Ecto neural progenitor cell (in vitro differentiated cells): Measurements from ENCODE around the gene NR1H4.
"Not testable (repeated sequence)": the region's sequence is repeated elsewhere in the genome, so short reads cannot be mapped to it uniquely, and the experiment has no call there.

Experiments used
- DNase-seq: peaks from one replicate; pipeline ENCODE4 v3.0.0-alpha.2; 2018; ENCODE audit warnings: low spot score

The NR1H4 gene

DNA sequence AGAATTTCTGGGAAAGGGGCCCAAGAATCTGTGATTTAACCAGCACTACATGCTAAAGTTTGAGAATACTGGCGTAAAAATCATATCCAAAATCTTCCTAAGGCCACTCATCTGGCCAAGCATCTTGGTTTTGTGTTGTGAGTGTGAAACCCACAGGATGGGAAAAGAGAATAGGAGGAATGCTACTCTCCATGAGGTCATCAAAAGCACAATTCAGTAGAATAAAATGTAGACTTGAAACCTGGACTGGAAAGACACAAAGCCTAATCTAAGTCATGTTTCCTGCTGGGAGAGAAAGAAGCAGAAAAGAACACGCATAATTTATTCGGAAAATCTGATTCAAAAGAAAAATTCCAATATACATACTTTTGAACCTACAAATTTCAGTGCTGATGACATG lies 42.3 kb downstream of the NR1H4 start:
- DNase-seq: no peak

DNA sequence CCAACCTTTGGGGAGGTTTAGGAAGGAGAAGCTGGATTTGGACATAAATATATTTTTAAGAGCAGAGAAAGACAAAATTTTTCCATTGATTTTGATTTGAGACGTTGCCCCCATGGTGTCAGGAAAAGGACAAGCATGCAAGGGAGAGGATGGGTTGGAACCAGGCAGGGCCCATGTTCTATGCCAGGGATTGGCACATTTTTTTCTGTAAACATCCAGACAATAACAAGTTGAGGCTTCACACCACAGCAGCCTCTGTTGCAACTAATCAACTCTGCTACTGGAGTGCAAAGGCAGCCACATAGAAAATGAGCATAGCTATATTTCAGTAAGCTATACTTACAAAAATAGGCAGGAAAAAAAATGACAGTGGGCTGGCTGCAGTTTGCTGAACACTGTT lies 44.7 kb downstream of the NR1H4 start:
- no peak for DNase-seq

DNA sequence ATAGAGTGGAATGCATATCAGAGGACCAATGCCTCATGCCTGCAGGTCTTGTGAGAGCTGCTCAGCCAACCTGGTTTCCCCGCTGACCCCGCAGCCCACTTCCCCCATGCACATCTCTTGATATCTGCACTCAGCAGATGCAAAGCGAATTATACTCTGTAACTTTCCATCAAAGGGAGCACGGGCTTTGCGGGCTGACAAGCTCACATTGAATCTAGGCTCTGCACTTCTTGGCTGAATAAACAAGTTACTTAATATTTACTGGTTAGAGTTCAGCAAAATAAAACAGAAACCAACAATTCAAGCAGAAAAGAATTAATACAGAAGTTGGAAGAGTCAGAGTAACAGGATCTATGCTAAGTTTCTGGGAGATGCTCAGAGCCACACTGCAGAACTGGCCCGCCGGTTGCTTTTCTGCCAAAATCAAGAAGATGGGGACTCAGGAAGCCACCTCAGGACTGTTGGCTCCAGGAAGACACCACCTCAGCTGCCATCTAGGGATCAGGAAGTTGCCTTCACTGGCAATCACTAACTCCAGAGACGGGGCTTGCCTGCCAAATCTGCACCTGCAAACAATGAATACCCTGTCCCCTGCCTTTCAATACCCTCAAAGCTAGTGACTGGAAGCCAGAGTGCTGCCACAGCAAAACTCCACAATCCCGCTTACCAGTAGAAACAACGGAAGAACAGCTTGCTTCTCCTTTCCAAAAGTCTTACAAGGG lies 46.5 kb downstream of the NR1H4 start:
- DNase-seq: no peak

DNA sequence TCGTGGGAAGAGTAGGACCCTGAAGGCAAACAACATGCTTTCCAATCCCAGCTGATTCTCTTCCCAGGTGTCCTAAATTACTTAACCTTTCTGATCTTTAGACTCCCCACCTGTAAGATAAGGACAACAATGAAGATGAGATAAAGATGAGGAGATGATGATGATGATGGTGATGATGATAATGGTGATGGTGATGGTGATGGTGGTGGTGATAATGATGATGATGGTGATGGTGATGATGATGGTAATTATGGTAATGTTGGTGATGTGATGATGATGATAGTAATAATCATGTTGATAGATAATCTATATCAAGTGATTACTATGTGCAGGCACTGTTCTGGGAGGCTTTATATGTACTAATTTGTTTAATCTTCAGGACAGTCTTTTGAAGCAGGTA lies 48.3 kb downstream of the NR1H4 start:
- DNase-seq: no peak

DNA sequence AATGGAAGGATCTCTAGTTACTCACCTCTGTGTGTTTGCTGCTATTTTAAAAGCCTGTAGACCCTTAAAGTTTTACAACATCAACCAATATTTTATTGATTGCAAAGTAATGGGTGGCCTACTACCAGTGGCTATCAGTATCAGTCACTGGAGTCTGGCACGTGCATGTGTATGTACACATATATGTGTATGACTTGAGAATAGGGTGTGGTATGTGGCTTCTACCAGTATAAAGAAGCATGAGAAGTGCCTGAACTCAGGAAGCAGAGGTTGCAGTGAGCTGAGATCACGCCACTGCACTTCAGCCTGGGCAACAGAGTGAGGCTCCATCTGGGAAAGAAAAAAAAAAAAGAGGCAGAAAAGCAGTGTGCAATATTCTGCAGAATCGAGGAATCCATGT lies 54.4 kb downstream of the NR1H4 start:
- DNase-seq: no peak

DNA sequence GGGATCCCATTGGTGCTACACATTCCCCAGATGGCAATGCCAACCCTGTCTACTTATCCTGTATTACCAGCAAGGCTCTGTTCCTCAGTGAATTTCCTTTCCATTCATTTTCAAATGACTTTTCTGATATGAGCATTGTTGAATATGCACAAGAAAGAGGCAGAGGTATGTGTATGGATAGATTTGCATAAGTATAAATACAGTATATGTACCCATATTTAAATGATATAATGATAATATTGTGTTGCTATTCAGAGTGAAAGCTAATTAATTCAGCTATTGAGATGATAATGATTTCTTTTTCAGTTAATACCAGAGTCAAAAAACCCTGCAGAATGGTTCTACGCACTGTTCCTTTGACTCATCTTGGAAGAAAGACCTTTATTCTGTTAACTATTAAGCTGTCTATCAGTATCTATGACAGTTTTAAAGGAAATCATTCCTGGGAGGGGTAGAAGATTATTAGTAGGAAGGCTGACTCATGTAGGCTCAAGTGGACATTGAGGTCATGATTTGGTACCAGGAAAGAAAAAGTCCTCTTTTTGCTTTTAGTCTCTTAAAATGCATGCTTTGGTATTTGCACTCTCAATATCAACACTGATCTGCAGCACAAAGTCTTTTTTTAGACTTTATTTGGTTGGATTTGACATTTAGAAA lies 54.9 kb downstream of the NR1H4 start:
- no peak for DNase-seq

DNA sequence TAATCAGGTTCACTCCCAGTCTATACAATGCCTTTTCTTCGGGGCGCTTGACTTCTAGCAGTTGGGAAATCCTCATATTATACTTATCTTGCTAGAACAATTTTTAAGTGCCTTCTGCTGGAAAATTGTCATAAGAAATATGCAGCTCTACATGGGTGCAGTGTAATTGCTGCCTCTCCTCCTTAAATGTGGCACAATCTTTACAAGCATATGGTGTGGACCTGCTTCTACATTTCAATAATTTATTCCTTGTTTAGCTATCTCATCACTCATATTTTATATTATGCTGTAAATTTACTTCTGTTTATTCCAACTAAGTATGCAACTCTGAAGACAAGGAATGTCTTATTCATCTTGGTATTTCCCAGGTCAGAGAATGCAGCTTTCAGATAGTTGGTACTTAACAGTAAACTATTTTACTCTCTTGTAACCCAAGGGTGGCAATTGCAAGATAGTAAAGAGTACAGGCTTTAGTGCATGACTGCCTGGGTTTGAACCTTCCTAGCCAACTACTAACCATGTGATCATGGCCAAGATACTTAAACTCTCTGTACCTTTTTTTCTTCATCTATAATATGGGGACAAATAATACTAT lies 56.2 kb downstream of the NR1H4 start:
- no peak for DNase-seq

DNA sequence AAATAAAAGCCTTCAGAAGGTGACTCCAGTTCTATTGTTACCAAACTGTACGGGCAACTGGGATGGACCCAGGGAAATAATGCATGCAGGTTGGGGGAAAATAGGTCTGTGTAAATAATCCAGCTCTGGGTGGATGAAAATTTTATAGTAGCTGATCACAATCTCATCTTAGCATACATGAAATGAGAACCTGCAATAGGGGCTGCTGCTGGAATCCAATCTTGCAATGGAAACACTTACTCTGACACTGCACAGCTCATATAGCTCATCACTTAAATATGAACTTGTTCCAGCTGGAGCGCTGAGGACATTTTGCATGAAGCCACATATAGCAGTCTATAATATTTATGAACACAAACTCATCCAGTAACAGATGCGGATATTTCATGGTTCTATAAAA lies 59.7 kb downstream of the NR1H4 start:
- no peak for DNase-seq

DNA sequence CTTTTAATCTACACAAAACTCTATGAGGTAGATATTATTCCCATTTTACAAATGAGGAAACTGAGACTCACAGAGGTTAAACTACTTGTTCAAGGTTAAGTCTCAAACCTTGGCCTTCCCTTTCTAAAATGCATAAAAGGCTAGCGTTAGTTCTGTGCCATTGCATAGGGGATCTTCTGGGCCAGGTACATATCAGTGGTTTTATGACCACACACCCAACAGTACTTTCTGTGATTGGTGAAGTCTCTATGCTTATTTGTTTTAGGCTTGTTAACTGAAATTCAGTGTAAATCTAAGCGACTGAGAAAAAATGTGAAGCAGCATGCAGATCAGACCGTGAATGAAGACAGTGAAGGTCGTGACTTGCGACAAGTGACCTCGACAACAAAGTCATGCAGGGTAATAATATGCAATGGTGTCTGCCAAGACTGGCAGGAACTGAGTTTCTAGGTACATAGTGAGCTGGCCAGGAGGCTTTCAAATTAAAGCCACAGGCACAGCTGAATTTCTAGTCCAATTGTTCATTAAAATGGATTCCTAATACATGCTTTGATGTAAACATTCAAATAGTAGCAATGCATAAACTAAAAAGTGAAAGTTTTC lies 61.1 kb downstream of the NR1H4 start:
- DNase-seq: no peak

DNA sequence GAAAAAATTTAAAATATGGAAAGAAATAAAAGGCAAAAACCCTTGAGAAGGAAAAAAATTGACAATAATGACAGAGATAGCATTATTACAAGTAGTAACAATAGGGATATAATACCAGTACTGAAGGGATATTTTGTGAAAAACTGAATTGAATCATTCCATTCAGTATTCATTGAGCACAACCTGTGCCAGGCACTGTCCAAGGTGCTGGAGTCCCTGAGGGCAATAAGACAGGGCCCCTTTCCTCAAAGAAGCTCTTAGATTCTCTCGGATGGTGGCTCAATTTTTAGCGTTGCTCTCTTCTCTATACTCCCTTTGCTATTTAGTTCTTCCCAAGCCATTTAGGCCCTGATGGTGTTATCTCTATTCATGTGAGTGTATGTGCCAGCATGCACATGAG lies 65.5 kb downstream of the NR1H4 start:
- peak; percentile 66 for DNase-seq

DNA sequence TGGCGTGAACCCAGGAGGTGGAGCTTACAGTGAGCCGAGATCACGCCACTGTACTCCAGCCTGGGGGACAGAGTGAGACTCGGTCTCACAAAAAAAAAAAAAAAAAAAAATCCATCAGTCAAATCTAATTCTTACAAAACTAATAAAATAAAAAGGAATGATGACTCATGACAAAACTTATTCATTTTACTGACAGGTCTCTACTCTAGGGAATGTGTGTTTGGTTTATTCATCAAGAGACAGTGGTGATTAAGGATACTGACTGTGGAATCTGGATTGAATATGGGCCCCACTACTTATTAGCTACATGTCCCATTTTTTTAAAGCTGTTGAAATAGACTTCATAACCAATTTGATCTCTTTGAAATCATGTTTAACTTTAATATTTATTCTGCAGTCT lies 70.5 kb downstream of the NR1H4 start:
- DNase-seq: no peak

DNA sequence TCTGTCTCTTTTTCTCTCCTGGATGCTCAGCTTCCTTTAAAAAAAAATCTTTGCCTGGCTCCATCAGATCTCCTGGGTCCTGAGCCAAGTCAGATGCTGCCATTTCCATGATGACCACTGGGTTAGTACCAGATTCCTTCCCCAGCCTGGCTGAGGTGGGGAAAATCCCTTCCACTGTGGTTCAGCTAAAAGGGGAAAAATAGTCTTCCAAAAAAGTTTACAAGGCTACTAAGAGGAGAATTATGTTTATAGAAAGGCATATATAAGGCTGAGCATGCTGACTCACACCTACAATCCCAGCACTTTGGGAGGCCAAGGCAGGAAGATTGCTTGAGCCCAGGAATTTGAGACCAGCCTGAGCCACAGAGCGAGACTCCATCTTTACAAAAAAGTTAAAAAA lies 71.4 kb downstream of the NR1H4 start:
- DNase-seq: no peak

DNA sequence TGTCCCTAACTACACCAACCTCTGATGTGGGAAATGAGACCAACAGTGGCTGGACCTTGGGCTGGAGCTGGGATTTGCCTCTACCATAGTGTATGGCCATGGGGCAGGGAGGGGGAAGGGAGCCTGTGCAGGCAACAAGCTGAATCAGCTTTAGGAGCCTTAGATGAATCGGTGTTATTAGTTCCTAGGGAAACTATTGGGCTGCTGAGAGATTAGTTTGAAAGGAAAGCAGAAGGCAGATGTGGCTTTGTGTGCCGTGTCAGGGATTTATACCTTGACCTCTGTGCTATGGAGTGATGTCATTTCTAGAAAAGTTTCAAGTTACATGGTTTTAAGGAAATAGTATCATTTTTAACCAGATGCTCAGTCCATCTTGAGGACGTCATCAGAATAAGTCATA lies 80.3 kb downstream of the NR1H4 start:
- no peak for DNase-seq

DNA sequence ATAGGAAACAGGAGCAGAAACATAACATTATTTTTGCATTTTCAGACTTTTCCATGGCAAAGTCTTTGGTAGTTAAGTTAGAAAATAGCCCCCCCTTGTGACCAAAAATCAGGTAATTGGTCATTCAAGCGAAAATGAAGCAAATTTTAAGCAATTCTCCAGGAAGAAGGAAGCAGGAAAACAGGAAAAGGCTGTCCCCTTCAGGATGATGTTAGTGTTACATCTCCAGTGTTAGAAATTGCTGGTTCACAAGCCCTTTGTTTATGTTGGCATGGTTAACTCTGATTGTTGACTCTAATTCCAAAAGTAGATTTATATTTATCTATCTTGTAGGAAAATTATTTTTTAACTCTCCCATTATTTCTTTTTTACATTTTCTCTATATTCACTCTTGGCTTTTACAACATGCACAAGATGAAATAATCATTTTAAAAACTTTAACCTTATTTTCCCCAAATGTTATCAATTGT lies 81.0 kb downstream of the NR1H4 start:
- no peak for DNase-seq

DNA sequence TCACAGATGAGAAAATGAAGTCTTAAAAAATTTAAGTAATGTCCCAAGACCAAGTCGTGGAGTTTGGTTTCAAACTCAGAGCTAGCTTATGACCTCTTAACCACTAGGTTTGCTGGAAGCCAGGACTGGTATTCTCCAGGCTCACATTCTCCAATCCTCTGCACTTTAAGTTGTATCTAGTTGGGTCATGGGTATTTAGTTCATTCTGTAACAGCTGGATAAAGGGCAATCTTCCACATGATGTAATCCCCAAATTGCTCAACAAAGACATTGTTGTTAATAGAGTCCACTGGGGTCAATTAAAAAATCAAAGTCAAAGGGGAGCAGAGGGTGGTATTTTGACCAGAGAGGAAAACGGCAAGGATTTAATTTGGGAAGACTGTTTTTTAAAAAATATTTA lies 82.1 kb downstream of the NR1H4 start:
- no peak for DNase-seq

DNA sequence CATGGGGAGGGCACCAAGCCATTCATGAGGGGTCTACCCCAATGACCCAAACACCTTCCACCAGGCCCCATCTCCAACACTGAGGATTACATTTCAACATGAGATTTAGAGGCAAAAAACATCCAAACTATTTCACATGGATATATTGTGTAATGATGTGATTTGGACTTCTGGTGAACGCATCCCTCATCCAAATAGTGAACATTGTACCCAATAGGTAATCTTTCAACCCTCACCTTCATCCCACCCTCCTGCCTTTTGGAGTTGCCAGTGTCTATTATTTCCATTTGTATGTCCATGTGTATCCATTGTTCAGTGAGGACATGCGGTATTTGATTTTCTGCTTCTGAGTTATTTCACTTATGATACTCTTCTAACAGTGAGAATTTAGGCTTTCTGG lies 83.7 kb downstream of the NR1H4 start:
- no peak for DNase-seq

DNA sequence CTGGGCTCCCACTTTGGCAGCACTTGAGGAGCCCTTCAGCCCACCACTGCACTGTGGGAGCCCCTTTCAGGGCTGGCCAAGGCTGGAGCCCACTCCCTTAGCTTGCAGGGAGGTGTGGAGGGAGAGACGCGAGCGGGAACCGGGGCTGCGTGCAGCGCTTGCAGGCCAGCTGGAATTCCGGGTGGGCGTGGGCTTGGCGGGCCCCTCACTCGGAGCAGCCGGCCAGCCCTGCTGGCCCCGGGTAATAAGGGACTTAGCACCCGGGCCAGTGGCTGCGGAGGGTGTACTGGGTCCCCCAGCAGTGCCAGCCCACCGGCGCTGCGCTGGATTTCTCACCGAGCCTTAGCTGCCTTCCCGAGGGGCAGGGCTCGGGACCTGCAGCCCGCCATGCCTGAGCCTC lies 85.6 kb downstream of the NR1H4 start:
- not testable (repeated sequence) for DNase-seq

DNA sequence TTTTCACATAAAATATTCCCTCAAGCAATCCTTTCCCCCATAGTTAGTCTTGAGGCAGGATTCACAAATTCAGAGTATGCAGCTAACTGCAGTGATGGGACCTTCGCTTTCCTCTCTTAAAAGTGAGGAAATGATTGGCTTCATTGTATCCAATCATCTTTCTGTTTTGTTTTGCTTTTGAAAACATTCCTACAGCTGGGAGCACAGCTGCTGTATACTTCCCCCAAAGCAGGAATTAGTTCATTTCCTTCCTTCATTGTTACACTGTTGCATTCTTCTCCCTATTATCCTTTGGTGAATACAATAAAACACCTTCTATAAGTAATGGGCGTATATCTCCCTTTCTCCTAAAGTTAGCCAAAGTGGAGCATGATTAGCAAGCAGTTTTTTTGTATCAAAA lies 90.4 kb downstream of the NR1H4 start:
- no peak for DNase-seq

DNA sequence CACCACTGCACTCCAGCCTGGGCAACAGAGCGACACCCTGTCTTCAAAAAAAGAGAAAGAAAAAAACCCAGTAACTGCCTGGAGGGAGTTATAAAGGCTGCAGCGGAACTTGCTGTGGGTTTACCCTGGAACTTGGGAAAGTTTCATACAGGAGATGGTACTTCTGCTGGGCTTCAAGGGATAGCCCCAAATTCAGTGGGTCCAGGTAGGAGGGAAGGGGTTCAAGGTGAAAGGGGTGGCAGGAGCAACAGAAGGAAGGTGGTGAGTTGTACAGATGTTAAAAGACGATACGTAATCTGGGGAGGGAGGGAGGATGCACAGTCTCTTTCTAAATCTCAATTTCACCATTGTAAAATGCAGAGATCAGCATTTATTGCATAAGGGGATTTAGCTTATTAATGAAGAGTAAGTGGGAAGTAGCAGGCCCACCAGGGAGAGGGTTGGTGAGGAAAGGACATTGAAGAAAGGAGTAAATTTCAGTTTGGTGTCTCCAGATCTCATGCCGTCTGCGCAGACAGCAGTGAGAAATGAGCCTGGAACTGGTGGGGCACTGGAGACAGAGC lies 91.3 kb downstream of the NR1H4 start:
- DNase-seq: no peak

DNA sequence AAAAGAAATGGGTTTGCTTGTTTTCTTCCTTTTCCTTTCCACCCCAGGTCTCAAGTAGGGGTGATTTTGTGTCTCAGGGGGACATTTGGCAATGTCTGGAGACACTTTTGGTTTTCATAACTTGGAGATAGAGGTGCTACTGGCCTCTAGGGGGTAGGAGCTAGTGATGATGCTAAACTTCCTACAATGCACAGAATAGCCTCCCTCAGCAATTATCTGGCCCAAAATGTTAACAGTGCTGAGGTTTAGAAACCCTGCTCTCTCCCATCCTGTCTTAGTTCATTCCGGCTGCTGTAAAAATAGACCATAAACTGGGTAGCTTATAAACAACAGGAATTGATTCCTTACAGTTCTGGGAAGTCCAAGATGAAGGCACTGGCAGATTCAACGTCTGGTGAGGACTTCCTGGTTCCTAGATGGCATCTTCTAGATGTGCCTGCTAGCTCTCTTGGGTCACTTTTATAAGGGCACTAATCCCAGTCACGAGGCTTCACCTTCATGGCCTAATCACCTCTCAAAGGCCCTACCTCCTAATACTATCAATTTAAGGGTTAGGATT lies 92.4 kb downstream of the NR1H4 start:
- DNase-seq: no peak

DNA sequence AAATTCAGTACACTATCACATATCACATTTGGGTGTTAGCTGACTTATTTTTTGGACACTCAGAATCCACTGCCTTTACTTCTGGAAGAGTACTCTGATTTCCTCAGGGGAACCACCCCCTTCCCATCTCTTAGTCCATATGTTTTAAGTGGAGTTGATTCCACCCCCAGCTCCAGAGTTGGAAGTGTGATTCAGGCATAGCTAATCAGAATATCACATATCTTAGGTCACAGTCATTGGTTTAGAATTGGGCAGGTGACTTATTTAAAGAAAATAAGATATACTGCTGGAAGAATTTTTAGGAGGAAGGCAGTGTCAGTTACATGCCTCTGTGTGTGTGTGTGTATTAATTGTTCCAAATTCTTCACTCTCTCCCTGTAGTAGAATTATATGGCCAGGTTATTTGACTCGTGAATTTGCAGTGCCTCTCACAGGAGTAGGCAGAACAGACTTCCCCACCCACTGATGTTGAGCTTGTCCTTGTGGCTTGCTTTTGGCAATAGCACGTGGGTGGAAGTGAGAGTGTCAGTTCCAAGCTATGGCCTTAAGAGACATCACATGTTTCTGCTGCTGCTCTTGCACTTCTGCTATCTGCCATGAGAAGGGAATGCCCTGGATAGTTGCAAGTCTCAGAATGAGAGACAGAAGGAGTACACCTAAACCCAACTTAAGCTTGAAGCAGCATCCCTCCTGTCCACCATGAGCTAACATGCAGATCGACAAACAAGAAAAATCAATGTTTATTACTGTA lies 93.4 kb downstream of the NR1H4 start:
- DNase-seq: no peak

DNA sequence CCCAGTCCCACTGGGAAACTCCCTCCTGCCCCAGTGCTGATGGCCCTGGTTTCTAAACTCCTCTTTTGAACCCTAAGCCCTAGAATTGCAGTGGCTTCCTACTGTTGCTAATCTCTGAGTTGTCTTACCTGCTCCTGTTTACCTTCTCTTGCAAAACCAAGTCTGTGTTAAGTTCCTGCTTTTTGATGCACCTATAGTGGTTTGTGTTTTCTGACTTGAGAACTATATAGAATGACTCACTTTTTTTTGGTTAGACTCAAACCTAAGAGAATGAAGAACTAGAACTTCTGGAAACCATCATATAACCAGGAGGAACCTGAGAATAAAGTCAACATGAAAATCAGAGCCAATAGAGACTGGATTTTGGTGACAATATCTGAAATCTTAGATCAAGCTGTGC lies 94.3 kb downstream of the NR1H4 start:
- no peak for DNase-seq
